HG02973 (cell line): Measurements from ENCODE around the gene RABGGTB.
"Not testable (repeated sequence)": the region's sequence is repeated elsewhere in the genome, so short reads cannot be mapped to it uniquely, and the experiment has no call there.

Experiments used
- ATAC-seq: cut with Tn5 transposase; IDR thresholded peaks from one replicate; pipeline ENCODE4 v1.9.1; 2021; ENCODE audit warnings: moderate library complexity; ENCODE audit not compliant: unreplicated experiment

RABGGTB gene

GRCh38 chr1:75795703-75796193 lies 9.7 kb downstream of the RABGGTB start:
- ATAC-seq, result no peak

- no peak for ATAC-seq
Observed at GRCh38 chr1:75796376-75797272, 10.6 kb downstream of the RABGGTB start, which contains the start of gene MSH4. MSH4 (plus strand) TSS chr1:75796882; CDS start chr1:75796986, 104 bp downstream.

- ATAC-seq, result no peak
Observed at GRCh38 chr1:75797273-75797588, 11.2 kb downstream of the RABGGTB start.

GRCh38 chr1:75797606-75798216 lies 11.7 kb downstream of the RABGGTB start:
- ATAC-seq, result no peak

- ATAC-seq, result not testable (repeated sequence)
Observed at GRCh38 chr1:75801480-75801879, 15.4 kb downstream of the RABGGTB start.

GRCh38 chr1:75808921-75809320 lies 22.9 kb downstream of the RABGGTB start:
- no peak for ATAC-seq

- ATAC-seq, result not testable (repeated sequence)
Observed at GRCh38 chr1:75810113-75810512, 24.1 kb downstream of the RABGGTB start.

GRCh38 chr1:75811211-75811981 lies 25.3 kb downstream of the RABGGTB start:
- no peak for ATAC-seq

GRCh38 chr1:75812065-75812464 lies 26.0 kb downstream of the RABGGTB start:
- no peak for ATAC-seq

- ATAC-seq, result not testable (repeated sequence)
Observed at GRCh38 chr1:75823596-75823995, 37.5 kb downstream of the RABGGTB start.

GRCh38 chr1:75836528-75837100 lies 50.6 kb downstream of the RABGGTB start:
- ATAC-seq, result no peak

GRCh38 chr1:75838079-75838478 lies 52.0 kb downstream of the RABGGTB start:
- ATAC-seq, result no peak

- no peak for ATAC-seq
Observed at GRCh38 chr1:75841421-75841820, 55.4 kb downstream of the RABGGTB start.
